Activated naive CD8-positive, alpha-beta T cell treated with anti-CD3 and anti-CD28 coated beads for 36 hours (primary cell): ENCODE measurements around the gene ATP6AP2. TPM values are rescaled to one million over a fixed set of nuclear protein-coding genes. Genes with fewer than 3 reads are reported as not detected.

Experiments used
- DNase-seq: peaks from one replicate; pipeline ENCODE4 v3.0.0; 2021
- H3K27ac Mint-ChIP-seq: one replicate; pipeline ENCODE4 v1.8.0; 2022; ENCODE audit warnings: mild to moderate bottlenecking, moderate library complexity, mixed read lengths
- H3K27me3 Mint-ChIP-seq: one replicate; pipeline ENCODE4 v1.8.0; 2022; ENCODE audit warnings: mild to moderate bottlenecking, mixed read lengths
- H3K36me3 Mint-ChIP-seq: one replicate; pipeline ENCODE4 v1.8.0; 2021; ENCODE audit warnings: mild to moderate bottlenecking, mixed read lengths
- H3K4me1 Mint-ChIP-seq: one replicate; pipeline ENCODE4 v1.8.0; 2021; ENCODE audit warnings: mixed read lengths
- H3K4me3 Mint-ChIP-seq: one replicate; pipeline ENCODE4 v1.8.0; 2022; ENCODE audit warnings: mild to moderate bottlenecking, moderate library complexity, mixed read lengths
- H3K9me3 Mint-ChIP-seq: one replicate; pipeline ENCODE4 v1.8.0; 2022; ENCODE audit warnings: mixed read lengths
- total RNA-seq, 2 experiments: library from RNA; stranded (reverse); gene quantifications; one replicate each; pipeline ENCODE4 v1.2.3, GENCODE V29; 2021

ATP6AP2 gene
- total RNA-seq, 2 experiments from 2014 or later: 51.2 to 52.8 TPM

- H3K27me3 Mint-ChIP-seq: no peaks in the 10 kb centered on the region
- no peaks in the 10 kb centered on the region for H3K9me3 Mint-ChIP-seq
- peak overlapping the region; percentile 96 for H3K27ac Mint-ChIP-seq
- peaks cover 28% of the 10 kb centered on the region for H3K36me3 Mint-ChIP-seq
- peak overlapping the region; percentile 98 for H3K4me3 Mint-ChIP-seq
- peaks cover 28% of the 10 kb centered on the region for H3K4me1 Mint-ChIP-seq
- peak; percentile 34 for DNase-seq
Observed at GRCh38 chrX:40646489-40647306, 65.9 kb downstream of the ATP6AP2 start.

- Mint-ChIP-seq H3K4me1 (peaks cover 21% of the 10 kb centered on the region), H3K4me3 (peak within 1 kb of the TSS; percentile 98), H3K36me3 (peaks cover 21% of the 10 kb centered on the region), H3K9me3 (no peaks in the 10 kb centered on the region), H3K27me3 (no peaks in the 10 kb centered on the region), H3K27ac (peak within 1 kb of the TSS; percentile 96)
- DNase-seq: peak; percentile 90
Observed at GRCh38 chrX:40647307-40648197, 66.8 kb downstream of the ATP6AP2 start, which contains the start of gene CXorf38. Gene CXorf38, minus strand, starts transcription at chrX:40647561. Its CDS starts 41 bp downstream, at chrX:40647520.

- H3K27me3 Mint-ChIP-seq: no peaks in the 10 kb centered on the region
- H3K27ac Mint-ChIP-seq: no peak overlapping the region
- peak; percentile 36 for DNase-seq
- H3K4me1 Mint-ChIP-seq: peaks cover 5% of the 10 kb centered on the region
- H3K36me3 Mint-ChIP-seq: peaks cover 1% of the 10 kb centered on the region
- H3K4me3 Mint-ChIP-seq: no peak overlapping the region
- H3K9me3 Mint-ChIP-seq: no peaks in the 10 kb centered on the region
Observed at GRCh38 chrX:40651620-40652223, 71.0 kb downstream of the ATP6AP2 start.

- Mint-ChIP-seq H3K4me3 (no peak overlapping the region), H3K9me3 (no peaks in the 10 kb centered on the region), H3K27ac (no peak overlapping the region), H3K4me1 (peaks cover 4% of the 10 kb centered on the region), H3K36me3 (no peaks in the 10 kb centered on the region), H3K27me3 (no peaks in the 10 kb centered on the region)
- no peak for DNase-seq
Observed at GRCh38 chrX:40652664-40653063, 71.9 kb downstream of the ATP6AP2 start.

GRCh38 chrX:40653535-40653934 is 72.8 kb downstream of the ATP6AP2 start:
- peaks cover 2% of the 10 kb centered on the region for H3K4me1 Mint-ChIP-seq
- H3K27me3 Mint-ChIP-seq: no peaks in the 10 kb centered on the region
- no peak for DNase-seq
- H3K4me3 Mint-ChIP-seq: no peak overlapping the region
- no peak overlapping the region for H3K27ac Mint-ChIP-seq
- H3K9me3 Mint-ChIP-seq: no peaks in the 10 kb centered on the region
- no peaks in the 10 kb centered on the region for H3K36me3 Mint-ChIP-seq

Other genes starting within 250 kb of the ATP6AP2 start
- gene MPC1L, start 42.5 kb downstream of the ATP6AP2 start, total RNA-seq: not detected
- 10 to 100 TPM; 17.5 to 17.7 TPM for gene CXorf38, start 66.6 kb downstream of the ATP6AP2 start, total RNA-seq
- gene MED14, start 154.6 kb downstream of the ATP6AP2 start, total RNA-seq: 10 to 100 TPM; 38.8 to 41.4 TPM